Liver (tissue), 9 donors: ENCODE measurements around the gene EDRF1. TPM values are rescaled to one million over a fixed set of nuclear protein-coding genes. Genes with fewer than 3 reads are reported as not detected.

ENCODE experiments used
- DNase-seq: peaks from one replicate; pipeline ENCODE4 v3.0.0-alpha.2; 2017; ENCODE audit warnings: low spot score
- H3K27ac ChIP-seq, 2 donors: one replicate each; pipeline ENCODE4 v1.7.0; 2013; ENCODE audit warnings: inconsistent platforms in 2 of 2, low read length in 2 of 2, control low read depth in 1 of 2, low read depth in 1 of 2, mild to moderate bottlenecking in 1 of 2
- H3K27me3 ChIP-seq, 4 donors: one replicate each; pipeline versions ENCODE4 v1.6.1 to v1.7.0; 2013; ENCODE audit warnings: low read length in 3 of 4, inconsistent platforms in 1 of 4, mild to moderate bottlenecking in 1 of 4, moderate library complexity in 1 of 4; ENCODE audit not compliant: control insufficient read depth in 4 of 4, insufficient read depth in 4 of 4
- H3K36me3 ChIP-seq, 4 donors: one replicate each; pipeline versions ENCODE4 v1.6.1 to v1.7.0; 2013; ENCODE audit warnings: low read length in 3 of 4, mild to moderate bottlenecking in 3 of 4, low read depth in 1 of 4, moderate library complexity in 1 of 4; ENCODE audit not compliant: control insufficient read depth in 4 of 4, insufficient read depth in 3 of 4
- H3K4me1 ChIP-seq, 4 donors: one replicate each; pipeline versions ENCODE4 v1.6.1 to v1.7.0; 2013; ENCODE audit warnings: low read length in 3 of 4, mild to moderate bottlenecking in 3 of 4, moderate library complexity in 1 of 4; ENCODE audit not compliant: control insufficient read depth in 4 of 4, insufficient read depth in 4 of 4
- H3K4me3 ChIP-seq, 3 donors: one replicate each; pipeline versions ENCODE4 v1.6.1 to v1.7.0; 2013; ENCODE audit warnings: low read length in 3 of 3, control low read depth in 1 of 3, low read depth in 1 of 3, mild to moderate bottlenecking in 1 of 3
- H3K9ac ChIP-seq, 2 donors: one replicate each; pipeline ENCODE4 v1.7.0; 2013; ENCODE audit warnings: low read length in 2 of 2, mild to moderate bottlenecking in 2 of 2, moderate library complexity in 2 of 2, control low read depth in 1 of 2, low read depth in 1 of 2
- H3K9me3 ChIP-seq, 4 donors: one replicate each; pipeline versions ENCODE4 v1.6.1 to v1.7.0; 2013; ENCODE audit warnings: low read length in 3 of 4; ENCODE audit not compliant: control insufficient read depth in 4 of 4
- EGR1 ChIP-seq, 2 donors: IDR thresholded peaks; 2 replicates each; pipeline ENCODE4 v1.6.1; 2016 to 2018; ENCODE audit warnings: antibody characterized with exemption in 2 of 2, low read depth in 2 of 2
- FOXA1 ChIP-seq: IDR thresholded peaks from 2 replicates; pipeline ENCODE4 v1.6.1; 2016; ENCODE audit warnings: antibody characterized with exemption
- FOXA2 ChIP-seq: IDR thresholded peaks from 2 replicates; pipeline ENCODE4 v1.6.1; 2016; ENCODE audit warnings: antibody characterized with exemption
- GABPA ChIP-seq, 2 donors: IDR thresholded peaks in 1 of 2; conservative IDR thresholded peaks in 1 of 2; 2 replicates each; pipeline ENCODE4 v1.6.1; 2016; ENCODE audit warnings: antibody characterized with exemption in 2 of 2, mild to moderate bottlenecking in 1 of 2, moderate library complexity in 1 of 2
- HNF4A ChIP-seq, 2 donors: conservative IDR thresholded peaks; 2 replicates each; pipeline ENCODE4 v1.6.1; 2016; ENCODE audit warnings: antibody characterized with exemption in 2 of 2, mild to moderate bottlenecking in 2 of 2
- HNF4G ChIP-seq: IDR thresholded peaks from 2 replicates; pipeline ENCODE4 v1.6.1; 2016; ENCODE audit warnings: antibody characterized with exemption
- JUND ChIP-seq, 2 donors: IDR thresholded peaks; 2 replicates each; pipeline ENCODE4 v1.6.1; 2016; ENCODE audit warnings: antibody characterized with exemption in 2 of 2
- NR2F2 ChIP-seq: IDR thresholded peaks from 2 replicates; pipeline ENCODE4 v1.6.1; 2016; ENCODE audit warnings: antibody characterized with exemption
- RAD21 ChIP-seq, 2 donors: IDR thresholded peaks; 2 replicates each; pipeline ENCODE4 v1.6.1; 2016; ENCODE audit warnings: antibody characterized with exemption in 2 of 2, mild to moderate bottlenecking in 2 of 2
- RXRA ChIP-seq, 2 donors: IDR thresholded peaks; 2 replicates each; pipeline ENCODE4 v1.6.1; 2017 to 2018; ENCODE audit warnings: antibody characterized with exemption in 2 of 2, mild to moderate bottlenecking in 1 of 2
- SP1 ChIP-seq: IDR thresholded peaks from 2 replicates; pipeline ENCODE4 v1.6.1; 2018; ENCODE audit warnings: antibody characterized with exemption, mild to moderate bottlenecking
- TAF1 ChIP-seq: conservative IDR thresholded peaks from 2 replicates; pipeline ENCODE4 v1.6.1; 2016; ENCODE audit warnings: antibody characterized with exemption, mild to moderate bottlenecking
- YY1 ChIP-seq: IDR thresholded peaks from 2 replicates; pipeline ENCODE4 v1.6.1; 2016; ENCODE audit warnings: antibody characterized with exemption, mild to moderate bottlenecking
- WGBS: extraction: QIAGEN DNeasy Blood & Tissue Kit; methylation state at CpG from one replicate; pipeline ENCODE4 v1.1.7; 2013; 5-methylcytosine and 5-hydroxymethylcytosine counted together
- polyA plus RNA-seq, 2 donors: library from polyadenylated mRNA; stranded (reverse) in 1 of 2; unstranded in 1 of 2; fragments of 200-250 nt in 1 of 2; fragments of >200 nt in 1 of 2; fragmentation: Nextera tagmentation in 1 of 2; extraction: Ambion mirVana in 1 of 2; gene quantifications; one replicate each; pipeline versions ENCODE4 v1.2.1 to v1.2.3, GENCODE V29; 2013 to 2015
- total RNA-seq, 2 donors: library from RNA; depleted of rRNA; stranded (reverse); fragments of >200 nt; gene quantifications; one replicate each; pipeline ENCODE4 v1.2.3, GENCODE V29; 2014
- TF ChIP-seq, protein P1 (sequence below): IDR thresholded peaks from 2 replicates; pipeline ENCODE4 v1.6.1; 2016; ENCODE audit warnings: antibody characterized with exemption
- TF ChIP-seq, protein P2 (sequence below): IDR thresholded peaks from 2 replicates; pipeline ENCODE4 v1.6.1; 2016; ENCODE audit warnings: antibody characterized with exemption
- TF ChIP-seq, protein P3 (sequence below): IDR thresholded peaks from 2 replicates; pipeline ENCODE4 v1.6.1; 2016; ENCODE audit warnings: antibody characterized with exemption, mild to moderate bottlenecking
- TF ChIP-seq, protein P4 (sequence below): fragments of 150-350 bp; IDR thresholded peaks from 2 replicates; pipeline ENCODE4 v1.5.1; 2017; ENCODE audit warnings: improper control_type of control experiment, low read depth, low read length; ENCODE audit not compliant: missing input control
- donor health status: healthy.
- donor health status: healthy.
- donor health status: healthy.
- donor health status: healthy.
- donor health status: healthy.

The EDRF1 gene
- total and polyA plus RNA-seq, 4 donors, result 3.9 to 17.0 (median 9.2) TPM

DNA sequence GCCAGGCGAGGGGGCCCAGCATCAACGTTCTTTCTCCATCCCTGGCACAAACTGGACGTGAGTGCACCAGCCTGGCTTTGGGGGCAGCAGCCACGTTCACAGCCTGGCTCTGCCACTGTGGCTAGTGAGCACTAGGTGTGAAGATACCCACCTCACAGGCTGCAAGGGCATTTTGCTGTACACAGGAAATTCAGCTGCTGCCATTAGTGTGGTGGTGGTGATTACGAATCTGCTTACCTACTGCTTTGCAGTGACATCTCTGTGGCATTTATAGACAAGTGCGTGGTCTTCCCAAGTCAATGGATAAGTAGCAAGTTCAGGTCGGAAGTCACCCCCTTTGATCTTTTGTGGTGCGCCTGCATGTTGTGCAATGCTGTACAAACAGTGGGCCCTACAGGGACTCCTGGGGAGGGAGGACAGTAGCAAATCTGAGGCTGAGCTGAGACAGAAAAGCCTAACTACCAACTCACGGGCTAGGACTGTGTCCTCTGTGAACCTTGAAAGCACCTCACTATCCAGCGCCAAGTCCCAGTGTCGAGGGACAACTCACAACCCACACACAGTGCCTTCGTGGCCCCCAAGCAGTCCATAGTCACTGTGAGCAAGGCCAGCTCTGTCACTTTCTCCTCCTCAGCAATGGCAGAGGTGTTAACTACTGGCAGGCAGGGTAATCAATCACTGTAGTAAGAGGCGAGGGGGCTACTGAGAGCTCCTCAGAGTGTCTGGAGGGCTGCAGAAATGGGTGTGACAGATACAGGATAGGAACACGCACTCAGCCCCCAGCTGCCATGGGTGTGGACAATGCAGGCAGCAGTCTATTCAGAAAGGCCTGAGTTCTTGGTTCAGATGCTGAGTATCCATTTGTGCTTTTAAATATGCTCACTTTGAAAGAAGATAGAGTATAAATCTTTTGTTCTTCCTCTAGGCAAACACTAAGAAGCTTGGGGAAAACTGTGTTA is 73.1 kb downstream of the EDRF1 start:
- TF ChIP-seq GABPA (IDR thresholded peaks at IDR 0.05 in 1 of 2, conservative IDR thresholded peaks at IDR 0.05 in 1 of 2), result no peak
- TF ChIP-seq RXRA (IDR thresholded peaks at IDR 0.05), result no peak
- TF ChIP-seq EGR1 (IDR thresholded peaks at IDR 0.05; ENCODE audit: low read depth in 2 of 2), result no peak
- no peak for TF ChIP-seq JUND (IDR thresholded peaks at IDR 0.05)
- no peak for TF ChIP-seq RAD21 (IDR thresholded peaks at IDR 0.05)
- TF ChIP-seq HNF4A (conservative IDR thresholded peaks at IDR 0.05), result no peak
- TF ChIP-seq TAF1, result no peak
- no peak for TF ChIP-seq FOXA1
- TF ChIP-seq, protein P1, sequence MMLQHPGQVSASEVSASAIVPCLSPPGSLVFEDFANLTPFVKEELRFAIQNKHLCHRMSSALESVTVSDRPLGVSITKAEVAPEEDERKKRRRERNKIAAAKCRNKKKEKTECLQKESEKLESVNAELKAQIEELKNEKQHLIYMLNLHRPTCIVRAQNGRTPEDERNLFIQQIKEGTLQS, result no peak
- TF ChIP-seq HNF4G, result no peak
- TF ChIP-seq NR2F2, result no peak
- TF ChIP-seq, protein P2, sequence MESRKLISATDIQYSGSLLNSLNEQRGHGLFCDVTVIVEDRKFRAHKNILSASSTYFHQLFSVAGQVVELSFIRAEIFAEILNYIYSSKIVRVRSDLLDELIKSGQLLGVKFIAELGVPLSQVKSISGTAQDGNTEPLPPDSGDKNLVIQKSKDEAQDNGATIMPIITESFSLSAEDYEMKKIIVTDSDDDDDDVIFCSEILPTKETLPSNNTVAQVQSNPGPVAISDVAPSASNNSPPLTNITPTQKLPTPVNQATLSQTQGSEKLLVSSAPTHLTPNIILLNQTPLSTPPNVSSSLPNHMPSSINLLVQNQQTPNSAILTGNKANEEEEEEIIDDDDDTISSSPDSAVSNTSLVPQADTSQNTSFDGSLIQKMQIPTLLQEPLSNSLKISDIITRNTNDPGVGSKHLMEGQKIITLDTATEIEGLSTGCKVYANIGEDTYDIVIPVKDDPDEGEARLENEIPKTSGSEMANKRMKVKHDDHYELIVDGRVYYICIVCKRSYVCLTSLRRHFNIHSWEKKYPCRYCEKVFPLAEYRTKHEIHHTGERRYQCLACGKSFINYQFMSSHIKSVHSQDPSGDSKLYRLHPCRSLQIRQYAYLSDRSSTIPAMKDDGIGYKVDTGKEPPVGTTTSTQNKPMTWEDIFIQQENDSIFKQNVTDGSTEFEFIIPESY, result no peak
- no peak for TF ChIP-seq YY1
- no peak for TF ChIP-seq FOXA2
- TF ChIP-seq, protein P3, sequence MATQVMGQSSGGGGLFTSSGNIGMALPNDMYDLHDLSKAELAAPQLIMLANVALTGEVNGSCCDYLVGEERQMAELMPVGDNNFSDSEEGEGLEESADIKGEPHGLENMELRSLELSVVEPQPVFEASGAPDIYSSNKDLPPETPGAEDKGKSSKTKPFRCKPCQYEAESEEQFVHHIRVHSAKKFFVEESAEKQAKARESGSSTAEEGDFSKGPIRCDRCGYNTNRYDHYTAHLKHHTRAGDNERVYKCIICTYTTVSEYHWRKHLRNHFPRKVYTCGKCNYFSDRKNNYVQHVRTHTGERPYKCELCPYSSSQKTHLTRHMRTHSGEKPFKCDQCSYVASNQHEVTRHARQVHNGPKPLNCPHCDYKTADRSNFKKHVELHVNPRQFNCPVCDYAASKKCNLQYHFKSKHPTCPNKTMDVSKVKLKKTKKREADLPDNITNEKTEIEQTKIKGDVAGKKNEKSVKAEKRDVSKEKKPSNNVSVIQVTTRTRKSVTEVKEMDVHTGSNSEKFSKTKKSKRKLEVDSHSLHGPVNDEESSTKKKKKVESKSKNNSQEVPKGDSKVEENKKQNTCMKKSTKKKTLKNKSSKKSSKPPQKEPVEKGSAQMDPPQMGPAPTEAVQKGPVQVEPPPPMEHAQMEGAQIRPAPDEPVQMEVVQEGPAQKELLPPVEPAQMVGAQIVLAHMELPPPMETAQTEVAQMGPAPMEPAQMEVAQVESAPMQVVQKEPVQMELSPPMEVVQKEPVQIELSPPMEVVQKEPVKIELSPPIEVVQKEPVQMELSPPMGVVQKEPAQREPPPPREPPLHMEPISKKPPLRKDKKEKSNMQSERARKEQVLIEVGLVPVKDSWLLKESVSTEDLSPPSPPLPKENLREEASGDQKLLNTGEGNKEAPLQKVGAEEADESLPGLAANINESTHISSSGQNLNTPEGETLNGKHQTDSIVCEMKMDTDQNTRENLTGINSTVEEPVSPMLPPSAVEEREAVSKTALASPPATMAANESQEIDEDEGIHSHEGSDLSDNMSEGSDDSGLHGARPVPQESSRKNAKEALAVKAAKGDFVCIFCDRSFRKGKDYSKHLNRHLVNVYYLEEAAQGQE, result no peak
- Histone ChIP-seq H3K4me3 (no peak overlapping the region), H3K27ac (no peak overlapping the region), H3K9ac (no peak overlapping the region), H3K36me3 (peaks cover 5 to 57% (median 35%) of the 10 kb centered on the region in 4 donors), H3K9me3 (no peaks in the 10 kb centered on the region), H3K4me1 (no peaks in the 10 kb centered on the region), H3K27me3 (no peaks in the 10 kb centered on the region)
- WGBS, result 83% methylated on average over 14 of the region's 14 CpGs
- DNase-seq, result no peak

DNA sequence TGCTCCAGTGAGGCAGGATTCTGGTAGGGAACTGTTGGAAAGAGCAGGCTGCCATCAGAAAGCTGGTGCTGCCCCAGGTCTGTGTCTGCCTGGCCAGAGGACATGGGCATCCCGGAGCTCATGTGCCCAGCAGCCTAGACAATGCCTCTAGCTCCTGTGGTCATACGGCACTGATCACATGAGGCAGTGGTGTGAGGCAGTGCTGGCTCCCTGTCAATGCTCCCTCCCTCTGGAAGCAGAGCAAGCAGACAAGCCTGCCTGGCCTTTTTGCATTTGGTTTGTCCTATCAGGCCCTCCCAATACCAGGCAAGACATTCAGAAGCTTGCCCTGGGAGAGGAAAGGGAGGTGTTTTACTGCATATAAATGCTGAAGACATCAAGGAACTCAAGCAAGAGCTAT is 75.6 kb downstream of the EDRF1 start:
- no peak for DNase-seq
- TF ChIP-seq TAF1 (no peak), HNF4G (no peak), FOXA1 (no peak), SP1 (no peak), RXRA (IDR thresholded peaks at IDR 0.05) (no peak), HNF4A (conservative IDR thresholded peaks at IDR 0.05) (no peak), YY1 (no peak), EGR1 (IDR thresholded peaks at IDR 0.05; ENCODE audit: low read depth in 2 of 2) (no peak), NR2F2 (no peak)
- TF ChIP-seq, protein P3, result no peak
- TF ChIP-seq, protein P4, sequence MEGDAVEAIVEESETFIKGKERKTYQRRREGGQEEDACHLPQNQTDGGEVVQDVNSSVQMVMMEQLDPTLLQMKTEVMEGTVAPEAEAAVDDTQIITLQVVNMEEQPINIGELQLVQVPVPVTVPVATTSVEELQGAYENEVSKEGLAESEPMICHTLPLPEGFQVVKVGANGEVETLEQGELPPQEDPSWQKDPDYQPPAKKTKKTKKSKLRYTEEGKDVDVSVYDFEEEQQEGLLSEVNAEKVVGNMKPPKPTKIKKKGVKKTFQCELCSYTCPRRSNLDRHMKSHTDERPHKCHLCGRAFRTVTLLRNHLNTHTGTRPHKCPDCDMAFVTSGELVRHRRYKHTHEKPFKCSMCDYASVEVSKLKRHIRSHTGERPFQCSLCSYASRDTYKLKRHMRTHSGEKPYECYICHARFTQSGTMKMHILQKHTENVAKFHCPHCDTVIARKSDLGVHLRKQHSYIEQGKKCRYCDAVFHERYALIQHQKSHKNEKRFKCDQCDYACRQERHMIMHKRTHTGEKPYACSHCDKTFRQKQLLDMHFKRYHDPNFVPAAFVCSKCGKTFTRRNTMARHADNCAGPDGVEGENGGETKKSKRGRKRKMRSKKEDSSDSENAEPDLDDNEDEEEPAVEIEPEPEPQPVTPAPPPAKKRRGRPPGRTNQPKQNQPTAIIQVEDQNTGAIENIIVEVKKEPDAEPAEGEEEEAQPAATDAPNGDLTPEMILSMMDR, result no peak
- TF ChIP-seq, protein P1, result no peak

More for the DNA sequence above, 75.6 kb downstream of the EDRF1 start:
- peaks cover 7 to 60% (median 41%) of the 10 kb centered on the region in 4 donors for H3K36me3 ChIP-seq
- no peaks in the 10 kb centered on the region for H3K4me1 ChIP-seq
- WGBS, result 93% methylated on average over 2 of the region's 2 CpGs
- no peak overlapping the region for H3K9ac ChIP-seq
- H3K27ac ChIP-seq, result no peak overlapping the region
- no peak overlapping the region for H3K4me3 ChIP-seq
- no peaks in the 10 kb centered on the region for H3K27me3 ChIP-seq
- no peaks in the 10 kb centered on the region for H3K9me3 ChIP-seq
